ENCODE data around the gene TCAP. TPM values are rescaled to one million over a fixed set of nuclear protein-coding genes. Genes with fewer than 3 reads are reported as not detected.

TCAP gene
- total RNA-seq, 4 donors from 2014 or later, result 0.25 to 3.6 (median 1.5) TPM

DNA sequence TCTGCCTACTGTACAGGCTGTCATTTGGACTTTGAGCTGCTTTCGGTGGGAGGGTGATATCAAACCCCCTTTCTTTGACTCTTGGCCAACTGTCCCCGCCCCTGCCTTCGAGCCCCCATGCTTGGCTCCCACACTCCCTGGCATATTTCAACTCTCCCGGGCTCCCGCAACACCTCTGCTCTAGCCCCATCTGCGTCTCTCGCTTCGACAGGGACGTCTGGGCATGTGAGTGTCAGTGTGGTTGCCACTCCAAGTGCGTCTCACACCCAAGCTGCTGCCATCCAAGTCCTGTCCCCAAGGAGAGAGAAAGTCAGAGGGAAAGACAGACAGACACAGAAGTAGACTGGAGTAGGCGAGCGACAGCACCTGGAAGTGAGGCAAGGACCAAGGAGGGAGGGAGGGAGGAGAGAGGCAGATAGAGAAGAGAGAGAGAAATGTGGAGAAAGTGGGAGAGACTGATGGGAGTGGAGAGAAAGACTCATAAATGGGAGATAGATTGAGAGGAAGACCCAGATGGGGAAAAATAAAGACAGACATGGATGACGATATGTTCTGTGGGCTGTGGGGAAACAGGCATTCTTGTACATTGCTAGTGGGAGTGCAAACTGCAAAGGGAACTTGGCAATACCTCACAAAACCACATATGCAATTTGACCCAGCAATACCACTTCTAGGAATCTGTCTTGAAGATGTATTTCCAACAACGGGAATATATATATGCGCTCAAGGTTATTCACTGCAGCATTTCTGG, 16.4 kb upstream of the TCAP start:
- H3K27me3 ChIP-seq, result no peaks in the 10 kb centered on the region
- peaks cover 0 to 36% (median 0%) of the 10 kb centered on the region in 3 donors for H3K4me1 ChIP-seq
- H3K27ac ChIP-seq, result no peak overlapping the region
- ATAC-seq, result no peak
- peaks cover 0 to 6% of the 10 kb centered on the region in 2 donors for H3K36me3 ChIP-seq
- H3K4me3 ChIP-seq, result no peak overlapping the region
- H3K9me3 ChIP-seq, result no peaks in the 10 kb centered on the region
- 82 to 83% methylated on average over 6 to 13 of the region's 15 CpGs for WGBS, 2 donors (ENCODE audit: low coverage in 1 of 2)
- TF ChIP-seq POLR2A (IDR thresholded peaks at IDR 0.05), result no peak

DNA sequence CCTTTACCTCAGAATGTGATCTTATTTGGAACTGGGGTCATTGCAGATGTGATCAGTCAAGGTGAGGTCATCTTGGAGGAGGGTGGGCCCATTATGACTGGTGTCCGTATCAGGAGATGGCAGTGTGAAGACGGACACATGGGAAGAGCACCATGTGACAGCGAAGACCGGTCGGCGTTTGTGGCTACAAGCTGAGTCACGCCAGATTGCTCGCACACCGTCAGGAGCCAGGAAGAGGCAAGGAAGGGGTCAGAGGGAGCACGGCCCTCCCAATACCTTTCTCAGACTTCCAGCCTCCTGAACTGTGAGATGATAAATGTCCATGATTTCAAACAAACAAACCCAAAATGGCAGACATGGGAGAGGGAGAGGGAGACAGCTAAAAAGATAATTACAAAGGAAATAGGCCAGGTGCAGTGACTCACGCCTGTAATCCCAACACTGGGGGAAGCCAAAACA, 15.0 kb upstream of the TCAP start:
- ATAC-seq, result no peak
- Histone ChIP-seq H3K36me3 (peaks cover 0 to 19% of the 10 kb centered on the region in 2 donors), H3K27ac (no peak overlapping the region), H3K4me1 (peaks cover 0 to 30% (median 0%) of the 10 kb centered on the region in 3 donors), H3K4me3 (no peak overlapping the region), H3K27me3 (no peaks in the 10 kb centered on the region), H3K9me3 (no peaks in the 10 kb centered on the region)
- TF ChIP-seq EP300 (IDR thresholded peaks at IDR 0.05) (no peak), POLR2AphosphoS5 (IDR thresholded peaks at IDR 0.05) (no peak), POLR2A (IDR thresholded peaks at IDR 0.05) (no peak)
- TF ChIP-seq, protein P1, sequence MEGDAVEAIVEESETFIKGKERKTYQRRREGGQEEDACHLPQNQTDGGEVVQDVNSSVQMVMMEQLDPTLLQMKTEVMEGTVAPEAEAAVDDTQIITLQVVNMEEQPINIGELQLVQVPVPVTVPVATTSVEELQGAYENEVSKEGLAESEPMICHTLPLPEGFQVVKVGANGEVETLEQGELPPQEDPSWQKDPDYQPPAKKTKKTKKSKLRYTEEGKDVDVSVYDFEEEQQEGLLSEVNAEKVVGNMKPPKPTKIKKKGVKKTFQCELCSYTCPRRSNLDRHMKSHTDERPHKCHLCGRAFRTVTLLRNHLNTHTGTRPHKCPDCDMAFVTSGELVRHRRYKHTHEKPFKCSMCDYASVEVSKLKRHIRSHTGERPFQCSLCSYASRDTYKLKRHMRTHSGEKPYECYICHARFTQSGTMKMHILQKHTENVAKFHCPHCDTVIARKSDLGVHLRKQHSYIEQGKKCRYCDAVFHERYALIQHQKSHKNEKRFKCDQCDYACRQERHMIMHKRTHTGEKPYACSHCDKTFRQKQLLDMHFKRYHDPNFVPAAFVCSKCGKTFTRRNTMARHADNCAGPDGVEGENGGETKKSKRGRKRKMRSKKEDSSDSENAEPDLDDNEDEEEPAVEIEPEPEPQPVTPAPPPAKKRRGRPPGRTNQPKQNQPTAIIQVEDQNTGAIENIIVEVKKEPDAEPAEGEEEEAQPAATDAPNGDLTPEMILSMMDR (IDR thresholded peaks at IDR 0.05), result no peak
- 75 to 84% methylated on average over 10 to 11 of the region's 11 CpGs for WGBS, 2 donors (ENCODE audit: low coverage in 1 of 2)

- H3K4me3 ChIP-seq, result no peak overlapping the region
- H3K36me3 ChIP-seq, result peaks cover 0 to 32% of the 10 kb centered on the region in 2 donors
- no peak for ATAC-seq
- no peaks in the 10 kb centered on the region for H3K27me3 ChIP-seq
- 57 to 65% methylated on average over 6 of the region's 8 CpGs for WGBS, 2 donors (ENCODE audit: low coverage in 1 of 2)
- peak overlapping the region in 3 of 4 donors; percentile 26 to 71 (median 54) for H3K27ac ChIP-seq
- peaks cover 0 to 28% (median 0%) of the 10 kb centered on the region in 3 donors for H3K4me1 ChIP-seq
- no peaks in the 10 kb centered on the region for H3K9me3 ChIP-seq
- TF ChIP-seq POLR2A (IDR thresholded peaks at IDR 0.05) (no peak), POLR2AphosphoS5 (IDR thresholded peaks at IDR 0.05) (no peak), EP300 (IDR thresholded peaks at IDR 0.05) (no peak)
- TF ChIP-seq, protein P1 (IDR thresholded peaks at IDR 0.05), result no peak
Measured at GRCh38 chr17:39651923-39652586, 13.1 kb upstream of the TCAP start.

DNA sequence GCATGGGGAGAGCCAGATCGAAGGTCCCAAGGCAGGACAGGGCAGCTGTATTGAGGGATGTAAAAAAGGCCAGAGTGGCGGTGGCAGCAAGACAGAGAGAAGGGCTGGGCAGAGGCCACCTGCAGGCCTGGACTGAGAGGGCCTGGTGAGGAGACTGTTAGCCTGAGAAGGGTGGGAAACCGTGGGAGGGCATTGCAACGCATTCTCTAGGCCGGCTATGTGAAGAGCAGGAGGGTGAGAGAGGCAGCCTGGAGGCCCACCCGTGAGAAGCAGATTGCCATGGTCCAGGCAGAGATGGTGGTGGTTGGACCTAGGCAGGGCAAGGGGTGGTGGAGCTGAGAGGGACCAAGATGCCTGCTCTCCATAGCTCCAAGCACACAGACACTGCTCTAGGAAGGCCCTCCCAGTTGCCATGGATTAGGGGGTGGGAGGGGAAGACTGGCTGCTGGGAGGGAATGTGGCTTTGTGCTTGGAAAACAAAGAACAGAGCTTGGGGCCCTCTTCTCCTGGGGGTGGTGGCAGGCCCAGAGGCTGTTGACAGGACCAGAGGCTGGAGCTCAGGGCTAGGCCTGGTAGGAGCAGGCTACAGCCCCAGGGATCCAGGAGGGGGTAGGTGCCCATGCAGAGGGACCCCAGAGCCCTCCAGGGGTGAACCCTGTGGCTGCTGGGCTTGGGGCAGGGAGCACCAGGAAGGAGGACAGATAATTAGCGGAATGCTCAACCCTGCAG, 12.4 kb upstream of the TCAP start:
- H3K27ac ChIP-seq, result peak overlapping the region in 3 of 4 donors; percentile 54 to 71 (median 63)
- WGBS, 2 donors (ENCODE audit: low coverage in 1 of 2), result 60 to 90% methylated on average over 2 to 5 of the region's 7 CpGs
- H3K4me3 ChIP-seq, result peak overlapping the region in 1 of 2 donors; percentile 36

More for the DNA sequence above, 12.4 kb upstream of the TCAP start:
- no peak for ATAC-seq
- TF ChIP-seq POLR2A (IDR thresholded peaks at IDR 0.05) (no peak), EP300 (IDR thresholded peaks at IDR 0.05) (no peak)
- TF ChIP-seq, protein P1 (IDR thresholded peaks at IDR 0.05), result no peak
- no peaks in the 10 kb centered on the region for H3K27me3 ChIP-seq
- H3K4me1 ChIP-seq, result peaks cover 0 to 28% (median 0%) of the 10 kb centered on the region in 3 donors
- H3K36me3 ChIP-seq, result peaks cover 0 to 39% of the 10 kb centered on the region in 2 donors
- H3K9me3 ChIP-seq, result no peaks in the 10 kb centered on the region

Measured in gastroesophageal sphincter (tissue), 4 donors.